GDM1 (cell line): ENCODE measurements around the gene SINHCAF.

Source experiments
- DNase-seq: peaks from one replicate; lab custom pipeline; 2025; lab: John Stamatoyannopoulos, UW

SINHCAF gene

DNA sequence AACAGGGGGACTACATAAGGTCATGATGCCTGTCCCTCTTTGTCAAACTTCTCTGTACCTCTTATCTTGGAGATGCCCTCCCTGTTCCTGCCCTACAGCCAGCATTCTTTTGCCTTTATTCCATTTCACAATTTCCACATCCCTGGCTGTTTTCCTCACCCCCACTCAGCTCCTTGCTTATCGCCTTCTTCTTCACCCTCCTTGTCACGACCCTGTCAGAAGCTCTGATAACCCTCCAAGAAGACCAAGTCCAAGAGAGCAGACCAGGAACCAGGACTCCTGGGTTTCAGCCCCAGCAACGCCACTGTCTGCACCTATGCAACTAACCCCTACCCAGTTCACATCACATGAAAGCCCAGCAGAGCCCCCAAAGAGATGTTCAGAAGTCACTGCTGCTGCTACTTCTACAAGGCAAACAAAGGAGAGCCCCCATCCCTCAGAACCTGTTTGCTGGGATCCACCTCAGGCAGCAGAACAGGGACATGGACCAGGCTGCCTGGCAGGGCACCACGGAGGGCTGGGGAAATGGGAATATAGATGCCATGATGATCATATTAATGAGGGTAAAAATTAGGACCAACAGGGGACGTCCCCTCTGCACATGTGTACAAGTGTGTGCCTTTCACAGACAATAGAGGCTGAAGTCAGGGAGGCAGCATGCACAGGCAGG is 92.8 kb downstream of the SINHCAF start:
- no peak for DNase-seq

DNA sequence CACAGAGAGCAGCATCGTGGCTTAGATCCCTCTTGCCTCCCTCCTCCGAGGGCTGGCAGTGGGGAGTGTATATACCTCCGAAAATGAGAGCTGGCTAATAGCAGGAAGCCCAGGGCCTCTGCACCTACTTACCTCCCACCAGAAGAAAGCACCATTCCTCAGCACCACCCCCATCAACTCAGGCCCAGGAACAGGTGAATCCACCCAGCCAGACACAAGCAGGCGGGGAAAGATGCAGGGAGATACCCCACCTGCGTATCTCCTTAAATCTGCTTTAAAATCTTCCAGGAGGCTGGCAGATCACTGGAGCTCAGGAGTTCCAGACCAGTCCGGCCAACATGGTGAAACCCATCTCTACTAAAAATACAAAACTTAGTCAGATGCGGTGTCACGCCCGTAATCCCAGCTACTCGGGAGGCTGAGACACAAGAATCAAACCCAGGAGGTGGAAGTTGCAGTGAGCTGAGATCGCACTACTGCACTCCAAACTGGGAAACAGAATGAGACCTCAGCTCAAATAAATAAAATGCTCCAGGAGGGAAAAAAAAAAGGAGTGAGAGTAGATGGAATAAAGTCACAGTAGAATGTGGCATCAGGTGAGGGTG is 93.5 kb downstream of the SINHCAF start:
- no peak for DNase-seq

DNA sequence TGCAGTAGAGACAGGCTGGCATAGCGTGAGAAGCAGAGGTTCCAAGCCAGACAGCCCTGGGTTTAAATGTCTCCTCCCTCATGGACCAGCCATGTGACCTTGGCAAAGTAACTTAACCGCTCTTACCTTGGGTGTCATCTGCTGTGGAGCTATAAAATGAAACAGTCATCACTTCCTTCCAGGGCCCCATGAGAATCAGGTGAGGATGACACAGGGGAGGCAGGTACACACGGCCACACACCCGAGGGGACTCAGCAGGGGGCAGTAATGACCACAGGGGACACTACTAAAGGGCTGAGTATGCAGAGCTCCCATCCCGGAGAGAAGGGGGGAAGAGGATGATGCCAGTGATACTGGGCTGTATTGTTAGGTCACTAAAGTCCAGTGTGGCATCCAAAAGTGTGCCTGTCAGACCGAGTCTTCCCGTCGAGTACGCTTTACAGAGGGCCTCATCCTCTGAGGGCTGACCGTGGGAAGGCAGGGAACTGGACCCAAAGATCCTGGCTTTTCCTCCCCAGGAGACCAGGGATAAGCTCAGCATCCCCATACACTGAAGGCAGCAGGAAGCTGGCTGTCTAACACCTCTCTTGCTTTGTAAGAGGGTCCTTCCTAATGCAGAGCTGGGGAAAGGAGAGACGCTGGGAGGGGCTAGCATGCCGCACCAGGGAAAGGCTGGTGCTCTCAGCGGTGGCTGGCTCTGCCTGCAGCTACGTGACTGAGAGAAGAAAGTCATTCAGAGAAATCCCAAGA is 94.2 kb downstream of the SINHCAF start:
- no peak for DNase-seq
